Measurements from ENCODE around the gene C2orf72.
"Not testable (repeated sequence)": the region's sequence is repeated elsewhere in the genome, so short reads cannot be mapped to it uniquely, and the experiment has no call there.

The C2orf72 gene

DNA sequence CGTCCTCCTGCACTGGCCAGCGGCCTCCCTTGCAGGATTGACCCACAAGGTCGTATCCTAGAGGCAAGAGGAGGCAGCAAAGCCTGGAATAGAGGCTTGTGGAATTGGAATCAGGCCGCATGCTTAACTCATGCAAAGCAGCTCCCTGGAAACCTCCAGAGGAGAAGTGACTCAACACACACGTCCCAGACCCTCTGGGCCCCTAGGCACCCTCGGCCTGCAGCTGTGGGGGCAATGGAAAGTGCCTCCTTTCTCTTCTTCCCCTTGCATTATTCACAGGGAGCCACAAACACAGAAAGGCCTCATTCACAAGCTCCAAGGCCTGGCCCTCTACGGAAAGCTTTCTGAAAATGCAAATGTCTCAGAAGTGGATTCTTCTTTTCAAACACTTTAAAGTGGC, 21.8 kb upstream of the C2orf72 start:
- no peak for DNase-seq (ENCODE audit: low read depth in 2 of 2)

DNA sequence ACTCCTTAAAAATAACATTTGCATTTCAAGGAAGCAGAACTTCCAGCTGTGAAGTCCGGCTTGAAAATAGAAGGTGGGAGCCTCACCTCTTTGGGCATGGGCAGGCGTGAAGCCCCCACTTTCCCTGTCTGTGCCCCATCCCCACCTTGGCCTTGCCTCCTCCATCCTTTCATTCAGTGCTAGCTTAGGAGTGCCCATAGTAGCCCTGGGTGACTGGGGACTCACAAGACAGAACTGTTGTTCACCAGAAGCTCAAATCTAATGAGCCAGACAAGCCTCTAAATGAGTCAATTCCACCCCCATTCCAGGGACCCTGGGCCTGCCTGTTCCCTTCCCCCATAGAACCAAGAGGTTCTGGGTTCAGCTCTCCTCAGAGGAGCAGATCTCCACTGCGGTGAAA, 21.4 kb upstream of the C2orf72 start:
- DNase-seq (ENCODE audit: low read depth in 2 of 2) = no peak

DNA sequence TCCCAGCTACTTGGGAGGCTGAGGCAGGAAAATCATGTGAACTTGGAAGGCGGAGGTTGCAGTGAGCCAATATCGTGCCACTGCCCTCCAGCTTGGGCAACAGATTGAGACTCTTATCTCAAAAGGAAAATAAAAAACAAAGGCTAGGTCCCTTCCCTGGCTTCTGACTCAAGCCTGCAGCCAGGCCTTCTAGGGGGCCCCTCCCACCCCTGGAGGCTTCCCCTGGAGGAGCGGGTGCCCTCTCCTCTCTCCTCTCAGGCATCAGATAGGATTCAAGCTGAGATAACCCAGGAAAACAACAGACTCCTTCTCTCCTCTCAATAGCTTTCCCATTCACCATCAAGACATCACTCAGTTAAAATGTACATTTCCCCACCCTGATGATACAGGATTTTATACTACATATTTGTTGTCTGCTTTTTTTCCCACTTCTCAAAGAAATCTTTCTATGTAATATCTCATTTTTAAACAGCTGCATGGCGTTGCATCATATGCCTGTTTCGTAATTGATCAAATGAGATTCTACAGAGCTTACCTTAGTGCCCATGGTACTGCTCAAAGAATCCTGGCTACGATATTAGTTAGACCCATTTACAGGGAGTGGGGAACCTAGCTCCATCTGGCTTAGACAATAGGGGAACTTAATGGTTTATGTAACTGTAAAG, 20.6 kb upstream of the C2orf72 start:
- no peak for DNase-seq (ENCODE audit: low read depth in 2 of 2)

DNA sequence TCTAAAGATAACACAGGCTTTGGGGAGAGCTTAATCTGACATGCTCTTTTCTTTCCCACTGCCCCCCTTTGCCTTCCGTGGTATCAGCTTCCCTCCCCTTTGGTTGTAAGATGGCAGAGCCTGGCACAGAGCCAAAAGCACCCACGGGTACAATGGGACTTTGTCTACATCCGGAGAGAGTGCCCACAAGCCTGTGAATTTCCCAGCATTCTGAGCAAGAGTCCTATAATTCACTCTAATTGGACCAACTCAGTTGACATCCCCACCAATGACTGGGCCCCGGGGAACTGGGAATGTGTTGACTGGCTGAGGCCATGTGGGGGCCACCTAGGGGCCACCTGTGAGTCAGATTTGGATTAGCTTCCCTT, 20.1 kb upstream of the C2orf72 start:
- no peak for DNase-seq (ENCODE audit: low read depth in 2 of 2)

DNA sequence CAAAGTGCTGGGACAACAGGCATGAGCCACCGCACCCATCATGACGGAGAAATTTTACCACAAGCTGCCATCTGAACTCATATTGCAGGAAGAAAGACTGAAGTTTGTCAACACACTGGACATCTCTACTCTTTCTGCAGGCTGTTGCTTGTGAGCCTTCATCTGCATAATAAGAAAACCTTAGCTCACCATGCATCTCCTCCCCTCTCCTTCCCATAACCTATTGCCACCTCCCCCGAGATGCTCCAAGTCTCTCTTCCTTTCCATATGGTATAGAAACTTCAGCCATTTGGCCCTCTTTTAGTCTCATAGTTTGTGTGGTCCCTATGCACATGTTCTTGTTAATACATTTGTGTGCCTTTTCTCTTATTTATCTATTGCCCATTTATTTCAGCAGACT, 19.1 kb upstream of the C2orf72 start:
- DNase-seq (ENCODE audit: low read depth in 2 of 2) = no peak

DNA sequence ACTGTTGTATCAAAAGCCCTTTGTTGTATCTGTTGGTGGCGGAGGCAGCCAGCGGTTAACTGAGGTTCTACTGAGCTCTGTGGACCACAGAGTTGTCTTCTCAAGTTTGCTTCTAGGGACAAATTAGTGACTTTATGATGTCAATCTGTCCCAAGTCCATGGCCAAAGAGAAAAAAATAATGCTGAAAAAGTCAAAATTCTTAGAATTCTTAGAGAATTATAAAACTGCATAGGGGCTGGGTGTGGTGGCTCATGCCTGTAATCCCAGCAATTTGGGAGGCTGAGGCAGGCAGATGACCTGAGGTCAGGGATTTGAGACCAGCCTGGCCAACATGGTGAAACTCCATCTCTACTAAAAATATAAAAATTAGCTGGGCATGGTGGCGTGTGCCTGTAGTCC, 12.3 kb upstream of the C2orf72 start:
- not testable (repeated sequence) for DNase-seq (ENCODE audit: low read depth in 2 of 2)

DNA sequence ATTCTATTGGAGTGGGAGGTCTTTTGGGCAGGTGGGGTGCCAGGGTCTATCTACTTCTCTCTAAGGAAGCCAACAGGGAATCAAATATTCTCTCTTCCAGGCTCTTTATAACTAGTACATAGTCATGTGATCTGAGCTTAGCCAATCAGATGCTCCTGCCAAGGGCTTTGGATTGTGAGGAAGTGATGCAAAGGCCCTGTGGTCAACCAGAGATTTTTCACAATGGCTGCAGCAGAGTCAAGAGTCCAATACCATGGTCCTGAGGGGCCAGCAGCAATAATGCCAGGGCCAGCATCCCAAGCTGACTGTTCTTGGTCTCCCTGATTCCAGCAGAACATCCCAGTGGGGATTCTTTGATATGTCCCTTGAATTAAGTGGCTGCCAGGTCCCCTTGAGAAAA, 8.4 kb upstream of the C2orf72 start:
- no peak for DNase-seq (ENCODE audit: low read depth in 2 of 2)

DNA sequence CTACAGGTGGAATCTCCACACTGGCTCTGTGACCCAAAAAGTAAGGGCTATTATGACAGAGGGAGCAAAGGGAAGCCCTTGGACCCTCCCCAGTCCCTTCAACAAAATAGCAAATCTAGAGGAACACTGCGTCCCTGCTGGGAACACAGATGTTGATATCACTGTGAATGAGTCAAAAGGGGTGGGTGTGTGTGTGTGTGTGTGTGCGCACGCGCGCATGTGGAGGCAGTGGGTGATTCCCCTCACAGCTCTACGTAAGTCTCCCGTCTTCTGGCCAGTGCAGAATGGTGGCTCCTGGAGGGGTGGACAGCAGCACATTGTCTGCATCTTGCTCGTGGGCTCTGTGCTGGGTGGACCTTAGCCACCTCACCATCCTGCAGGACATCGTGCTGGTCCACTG, 7.8 kb upstream of the C2orf72 start:
- DNase-seq (ENCODE audit: low read depth in 2 of 2) = no peak

DNA sequence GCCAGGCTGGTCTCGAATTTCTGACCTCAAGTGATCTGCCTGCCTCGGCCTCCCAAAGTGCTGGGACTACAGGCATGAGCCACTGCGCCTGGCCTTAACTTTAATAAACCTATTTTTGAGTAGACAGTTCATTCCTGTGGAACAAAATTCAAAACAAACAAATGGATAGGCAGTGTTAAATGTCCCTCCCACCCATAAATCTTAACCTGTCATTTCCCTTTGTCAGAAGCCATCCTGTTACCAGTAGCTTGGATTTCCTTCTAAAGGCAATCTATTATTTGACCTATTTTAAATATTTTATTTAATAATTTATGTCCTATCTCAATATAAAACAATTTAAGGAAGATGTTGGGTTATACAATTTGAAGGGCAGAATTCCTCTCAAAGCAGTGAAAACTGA, 6.6 kb upstream of the C2orf72 start:
- DNase-seq (ENCODE audit: low read depth in 2 of 2) = no peak

DNA sequence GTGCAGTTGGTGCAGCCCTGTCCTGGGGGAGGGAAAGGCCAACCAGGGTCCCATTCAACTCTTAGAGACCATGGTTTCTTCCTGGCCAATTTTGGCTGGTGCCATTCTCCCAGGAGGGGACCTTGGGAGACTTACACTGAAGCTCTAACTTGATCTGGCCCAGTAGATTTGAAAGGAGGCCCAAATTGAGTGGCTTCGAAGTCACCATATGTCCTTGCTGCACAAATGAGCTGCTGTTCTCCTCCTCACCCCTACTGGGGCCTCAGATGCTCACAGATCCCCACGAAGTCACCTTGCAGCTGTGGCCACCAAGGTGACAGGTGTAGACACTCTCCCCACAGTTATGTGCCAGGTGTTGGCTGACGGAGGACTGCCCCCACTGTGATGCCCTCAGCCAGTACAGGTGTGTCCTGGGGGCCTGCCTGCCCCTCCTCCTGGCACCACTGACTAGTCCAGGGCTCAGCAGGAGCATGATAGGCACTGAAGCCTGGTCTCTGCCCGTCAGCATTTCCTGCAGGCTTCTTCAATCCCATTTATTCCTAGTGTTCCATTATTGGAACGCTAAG, 4.7 kb upstream of the C2orf72 start:
- no peak for DNase-seq (ENCODE audit: low read depth in 2 of 2)

DNA sequence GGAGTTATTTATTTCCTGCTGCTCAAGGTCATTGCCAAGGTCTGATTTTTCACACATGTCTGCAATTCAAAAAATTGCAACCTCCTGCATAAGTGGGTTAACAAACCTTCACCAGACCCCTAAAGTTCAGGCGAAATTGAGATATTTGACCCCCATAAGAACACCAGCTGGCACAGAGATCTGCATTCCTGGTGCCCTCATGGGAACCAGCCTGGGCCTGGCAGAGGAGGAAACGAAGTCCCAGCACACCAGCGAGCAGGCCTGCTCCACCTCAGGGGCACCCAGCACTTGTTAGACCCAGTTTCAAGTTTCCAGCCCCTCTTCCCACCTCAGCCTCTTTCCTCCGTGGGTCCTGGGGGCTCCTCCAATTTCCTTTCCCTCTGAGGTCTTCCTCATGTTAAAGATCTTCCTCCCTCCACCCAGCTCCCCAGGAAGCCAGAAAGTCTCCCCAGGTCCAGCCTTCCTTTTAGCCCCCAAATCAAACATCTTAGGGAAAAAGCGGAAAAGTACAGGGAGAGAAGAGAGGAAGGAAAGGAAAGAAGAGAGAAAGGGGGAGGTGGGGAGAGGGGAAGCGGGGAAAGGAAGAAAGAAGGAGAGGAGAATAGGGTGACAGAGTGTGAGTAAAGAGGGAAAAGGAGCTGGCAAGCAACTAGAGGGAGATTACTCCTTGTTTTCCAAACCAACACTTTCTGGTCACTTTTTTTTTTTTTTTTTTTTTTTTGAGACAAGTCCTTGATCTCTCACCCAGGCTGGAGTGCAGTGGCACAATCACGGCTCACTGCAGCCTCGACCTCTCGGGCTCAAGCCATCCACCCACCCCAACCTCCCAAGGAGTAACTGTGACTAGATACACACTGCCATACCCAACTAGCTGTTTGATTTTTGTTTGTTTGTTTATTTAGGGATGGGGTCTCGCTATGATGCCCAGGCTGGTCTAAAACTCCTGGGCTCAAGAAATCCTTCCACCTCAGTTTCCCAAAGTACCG, 3.9 kb upstream of the C2orf72 start:
- DNase-seq (ENCODE audit: low read depth in 2 of 2) = no peak

DNA sequence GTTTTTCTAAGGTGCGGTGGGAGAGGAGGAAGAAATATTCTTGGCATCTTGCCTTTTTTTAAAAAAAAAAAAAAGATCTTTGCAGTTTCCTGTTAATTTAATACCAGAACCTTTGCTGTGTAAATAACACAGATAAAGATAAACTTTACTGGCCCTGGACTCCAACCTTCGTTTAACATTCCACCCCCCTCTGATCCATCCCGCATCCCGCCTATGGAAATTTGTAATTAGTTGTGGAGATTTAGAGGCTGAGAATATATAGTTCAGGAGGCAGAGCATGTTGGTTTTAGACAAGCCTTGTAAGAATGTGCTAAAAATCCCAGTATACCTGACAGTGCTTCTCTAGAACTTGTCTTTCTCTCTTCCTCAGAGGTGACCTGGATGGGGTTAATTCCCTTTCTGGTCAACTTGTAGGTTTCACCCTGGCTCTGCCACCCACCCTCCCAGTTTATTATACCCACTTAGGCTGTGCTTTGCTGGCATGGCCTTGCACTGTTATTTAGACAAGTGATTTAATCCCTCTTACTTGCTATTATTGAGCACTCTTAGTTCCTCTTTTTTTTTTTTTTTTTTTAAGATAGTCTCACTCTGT, 2.9 kb upstream of the C2orf72 start:
- DNase-seq (ENCODE audit: low read depth in 2 of 2) = no peak

DNA sequence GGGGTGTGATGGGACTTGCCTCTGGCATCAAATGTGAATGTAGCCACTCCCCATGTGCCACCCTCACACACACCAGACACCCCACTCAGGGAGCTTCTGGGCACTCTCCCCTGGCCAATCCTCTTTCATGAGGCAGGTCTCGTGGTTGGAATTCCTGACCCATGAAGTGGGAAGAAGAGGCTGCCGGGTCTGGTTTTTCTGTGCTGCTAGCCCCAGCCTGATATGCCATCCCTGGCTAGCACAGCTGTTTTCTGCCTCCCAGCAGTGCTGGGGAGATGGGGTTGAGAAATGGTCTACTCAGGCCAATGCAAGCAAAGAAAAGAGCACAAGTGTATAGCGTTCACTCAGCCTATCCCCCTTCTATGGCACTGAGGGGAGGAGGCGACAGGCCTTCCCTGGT, 1.2 kb upstream of the C2orf72 start:
- DNase-seq (ENCODE audit: low read depth in 2 of 2) = no peak

DNA sequence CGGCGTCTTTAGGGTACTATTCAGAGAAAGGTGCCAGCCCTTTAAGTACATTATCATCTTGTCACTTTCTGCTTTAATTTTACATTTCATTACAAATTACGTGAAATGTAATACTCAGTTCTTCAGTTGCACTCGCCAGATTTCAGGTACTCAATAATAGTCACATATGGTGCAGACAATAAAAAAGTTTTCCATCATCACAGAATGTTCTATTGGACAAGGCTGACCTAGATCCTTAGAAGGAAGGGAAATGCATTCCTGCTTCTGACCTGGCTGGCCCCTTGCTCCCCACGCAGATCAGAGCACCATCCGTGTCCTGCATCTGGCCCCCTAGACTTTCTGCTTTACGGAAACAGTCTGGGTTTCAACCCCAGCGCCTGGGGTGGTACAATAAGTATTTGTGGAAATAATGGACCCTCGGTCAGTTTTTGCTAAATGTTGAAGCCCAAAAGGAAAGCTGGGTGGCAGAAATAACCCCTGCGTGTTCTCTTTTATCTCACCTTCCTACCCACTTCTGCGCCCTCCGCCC, 681 bp upstream of the C2orf72 start:
- DNase-seq (ENCODE audit: low read depth in 2 of 2) = no peak

DNA sequence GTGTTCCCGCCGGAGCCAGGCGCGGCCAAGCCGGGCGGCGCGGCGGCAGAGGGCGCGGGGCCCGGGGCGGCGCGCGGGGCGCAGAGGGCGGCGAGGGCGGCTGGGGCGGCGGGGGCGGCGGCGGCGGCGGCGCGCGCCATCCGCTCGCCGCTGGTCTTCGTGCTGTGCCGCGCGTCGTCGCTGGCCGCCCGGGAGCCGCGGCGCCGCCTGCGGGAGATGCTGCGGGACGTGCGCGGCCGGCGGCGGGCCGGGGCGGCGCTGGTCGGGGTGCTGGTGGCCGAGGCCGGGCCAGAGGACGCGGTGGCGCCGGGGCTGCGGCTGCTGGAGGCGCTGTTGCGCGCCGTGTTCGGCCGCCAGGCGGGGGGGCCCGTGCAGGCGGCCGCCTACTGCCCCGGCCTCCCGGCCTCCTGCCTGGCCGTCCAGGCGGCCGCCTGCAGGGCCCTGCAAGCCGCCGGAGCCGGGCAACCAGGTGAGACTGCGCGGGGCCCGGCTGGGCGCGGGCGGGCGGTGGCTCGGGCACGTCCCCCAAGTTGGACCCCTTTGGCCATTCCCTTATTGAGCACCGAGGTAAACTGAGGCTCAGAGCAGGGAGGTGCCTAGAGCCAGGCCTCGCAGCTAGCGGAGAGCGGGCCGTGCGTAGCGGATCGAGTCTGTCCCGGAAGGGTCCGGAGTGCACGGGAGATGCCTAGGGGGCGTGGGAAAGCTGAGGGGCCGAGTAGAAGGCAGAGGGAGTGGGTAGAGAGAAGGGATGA, 584 bp downstream of the C2orf72 start:
- no peak for DNase-seq (ENCODE audit: low read depth in 2 of 2)

DNA sequence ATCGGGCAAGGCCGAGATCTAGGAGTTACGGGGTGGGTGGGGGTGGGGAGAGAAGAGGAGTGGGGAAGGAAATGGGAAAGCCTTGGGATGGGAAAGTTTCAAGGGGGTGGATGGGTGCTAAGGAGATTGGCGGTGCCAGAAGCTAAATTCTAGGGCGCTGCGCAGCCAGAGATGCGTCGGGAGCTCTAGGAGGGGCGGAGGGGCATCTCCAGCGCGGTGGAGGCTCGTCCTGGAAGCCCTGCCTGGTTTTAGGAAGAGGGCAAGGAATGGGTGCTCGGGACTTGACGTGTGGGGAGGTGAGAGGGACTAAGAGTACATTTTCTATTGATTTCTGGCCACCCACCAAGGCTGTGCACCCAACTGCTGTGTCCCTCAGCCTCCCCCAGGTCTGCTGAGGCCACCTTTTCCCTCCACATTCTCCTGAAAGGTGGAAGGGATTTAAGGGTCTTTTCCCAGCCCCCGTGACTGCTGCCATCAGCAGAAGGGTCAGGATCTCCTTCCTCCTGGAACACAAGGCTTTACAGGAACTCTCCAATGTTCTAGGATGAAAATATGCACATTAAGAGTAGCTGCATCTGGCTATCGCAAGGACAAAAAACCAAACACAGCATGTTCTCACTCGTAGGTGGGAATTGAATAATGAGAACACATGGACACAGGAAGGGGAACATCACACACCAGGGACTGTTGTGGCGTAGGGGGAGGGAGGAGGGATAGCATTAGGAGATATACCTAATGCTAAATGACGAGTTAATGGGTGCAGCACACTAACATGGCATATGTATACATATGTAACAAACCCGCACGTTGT, 1.4 kb downstream of the C2orf72 start:
- DNase-seq (ENCODE audit: low read depth in 2 of 2) = no peak

DNA sequence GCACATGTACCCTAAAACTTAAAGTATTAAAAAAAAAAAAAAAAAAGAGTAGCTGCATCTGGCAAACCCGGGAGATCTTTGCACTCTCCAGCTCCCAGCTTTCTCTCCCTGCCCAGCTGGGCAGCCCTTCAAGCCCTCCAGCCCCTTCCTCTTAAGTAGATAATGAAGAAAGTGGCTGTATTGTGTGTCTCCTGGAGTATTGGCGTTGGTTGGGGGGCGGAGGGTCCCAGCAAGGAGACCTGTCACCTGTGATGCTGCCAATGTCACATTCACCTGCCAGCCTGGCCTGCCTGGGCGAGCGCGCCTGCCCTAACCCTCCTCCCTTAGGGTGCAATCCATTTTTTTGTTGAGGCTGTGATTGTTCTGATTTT, 2.0 kb downstream of the C2orf72 start:
- no peak for DNase-seq (ENCODE audit: low read depth in 2 of 2)

DNA sequence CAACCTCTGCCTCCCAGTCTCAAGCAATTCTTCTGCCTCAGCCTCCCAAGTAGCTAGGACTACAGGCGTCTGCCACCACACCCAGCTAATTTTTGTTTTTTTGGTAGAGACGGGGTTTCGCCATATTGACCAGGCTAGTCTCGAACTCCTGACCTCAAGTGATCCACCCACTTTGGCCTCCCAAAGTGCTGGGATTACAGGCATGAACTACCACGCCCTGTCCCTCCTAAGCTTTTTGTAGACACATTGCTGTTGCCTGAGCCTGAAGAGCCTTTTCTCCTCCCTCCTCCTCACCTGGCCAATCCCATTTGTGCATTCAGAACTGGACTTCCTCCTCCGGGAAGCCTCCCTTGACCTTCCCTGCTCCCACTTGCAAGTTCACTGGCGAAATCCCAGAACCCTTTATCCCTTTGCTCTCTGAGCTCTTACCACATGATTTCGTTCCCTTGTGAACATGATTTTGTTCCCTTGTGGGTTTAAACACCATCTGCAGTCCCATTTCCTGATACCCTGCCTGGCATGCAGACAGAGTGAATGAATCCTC, 2.6 kb downstream of the C2orf72 start:
- no peak for DNase-seq (ENCODE audit: low read depth in 2 of 2)

DNA sequence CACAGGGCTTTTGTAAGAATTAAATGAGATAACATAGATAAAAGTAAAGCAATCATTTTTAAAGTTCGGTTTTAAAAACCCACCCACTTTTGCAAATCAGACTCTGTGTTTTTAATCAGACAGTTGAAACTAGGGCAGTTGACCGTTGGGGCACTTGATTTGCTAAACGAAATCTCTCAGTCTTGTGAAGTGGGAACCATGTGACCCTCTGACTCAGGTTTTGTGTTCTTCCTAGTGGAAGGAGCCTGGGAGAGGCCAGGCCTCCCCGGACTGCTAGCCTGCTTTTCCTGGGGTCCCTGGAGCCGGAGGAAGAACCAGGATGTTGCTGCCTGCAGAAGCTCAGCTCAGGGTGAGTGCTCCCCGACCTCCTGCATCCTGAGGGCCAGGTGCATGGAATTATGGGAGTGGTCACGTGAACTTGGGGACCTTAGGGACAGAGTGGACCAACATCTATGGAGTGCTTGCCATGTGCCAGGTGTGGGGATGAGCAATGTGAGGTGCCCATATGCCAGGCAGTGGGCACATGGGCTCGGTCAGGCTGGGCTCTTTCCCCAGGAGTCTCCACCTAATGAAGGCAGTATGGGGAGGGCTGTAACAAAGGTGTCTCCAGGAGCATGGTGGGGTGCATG, 3.9 kb downstream of the C2orf72 start:
- no peak for DNase-seq (ENCODE audit: low read depth in 2 of 2)

DNA sequence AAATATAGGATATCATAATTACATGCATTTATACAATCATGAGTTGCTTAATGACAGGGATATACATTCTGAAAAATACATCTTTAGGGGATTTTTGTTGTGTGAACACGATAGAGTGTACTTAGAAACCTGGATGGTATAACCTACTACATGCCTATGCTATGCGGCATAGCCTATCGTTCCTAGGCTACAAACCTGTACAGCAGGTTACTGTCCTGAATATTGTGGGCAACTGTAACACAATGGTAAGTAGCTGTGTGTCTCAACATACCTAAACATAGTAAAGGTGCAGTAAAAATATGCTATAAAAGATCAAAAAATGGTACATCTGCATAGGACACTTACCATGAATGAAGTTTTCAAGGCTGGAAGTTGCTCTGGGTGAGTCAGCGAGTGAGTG, 6.5 kb downstream of the C2orf72 start:
- no peak for DNase-seq (ENCODE audit: low read depth in 2 of 2)
